ENCODE data around the gene SWAP70.

DNA sequence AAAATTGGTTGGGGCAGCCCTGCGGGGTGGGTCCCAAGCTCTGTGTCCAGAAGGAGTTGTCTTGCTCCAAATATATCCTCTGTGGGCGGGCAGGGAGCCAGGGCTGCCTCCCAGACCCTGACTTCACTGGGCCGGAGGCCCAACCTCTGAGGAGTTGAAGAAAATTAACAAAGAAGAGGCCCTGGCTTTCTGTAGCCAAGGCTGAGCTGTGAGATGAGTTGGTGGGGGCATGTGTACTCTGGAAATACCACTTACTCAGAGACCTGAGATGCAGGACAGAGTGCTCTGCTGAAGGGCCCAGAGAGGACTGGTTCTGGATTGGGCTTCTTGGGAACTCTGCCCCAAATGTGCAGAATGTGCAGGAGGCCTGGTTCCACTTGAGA, 96.3 kb downstream of the SWAP70 start:
- TF ChIP-seq, protein P1, sequence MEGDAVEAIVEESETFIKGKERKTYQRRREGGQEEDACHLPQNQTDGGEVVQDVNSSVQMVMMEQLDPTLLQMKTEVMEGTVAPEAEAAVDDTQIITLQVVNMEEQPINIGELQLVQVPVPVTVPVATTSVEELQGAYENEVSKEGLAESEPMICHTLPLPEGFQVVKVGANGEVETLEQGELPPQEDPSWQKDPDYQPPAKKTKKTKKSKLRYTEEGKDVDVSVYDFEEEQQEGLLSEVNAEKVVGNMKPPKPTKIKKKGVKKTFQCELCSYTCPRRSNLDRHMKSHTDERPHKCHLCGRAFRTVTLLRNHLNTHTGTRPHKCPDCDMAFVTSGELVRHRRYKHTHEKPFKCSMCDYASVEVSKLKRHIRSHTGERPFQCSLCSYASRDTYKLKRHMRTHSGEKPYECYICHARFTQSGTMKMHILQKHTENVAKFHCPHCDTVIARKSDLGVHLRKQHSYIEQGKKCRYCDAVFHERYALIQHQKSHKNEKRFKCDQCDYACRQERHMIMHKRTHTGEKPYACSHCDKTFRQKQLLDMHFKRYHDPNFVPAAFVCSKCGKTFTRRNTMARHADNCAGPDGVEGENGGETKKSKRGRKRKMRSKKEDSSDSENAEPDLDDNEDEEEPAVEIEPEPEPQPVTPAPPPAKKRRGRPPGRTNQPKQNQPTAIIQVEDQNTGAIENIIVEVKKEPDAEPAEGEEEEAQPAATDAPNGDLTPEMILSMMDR (IDR thresholded peaks at IDR 0.05; ENCODE audit: control extremely low read depth in 1 of 3, insufficient read depth in 1 of 3, low read depth in 1 of 3, low read length in 3 of 3) = no peak
- TF ChIP-seq POLR2AphosphoS5 (IDR thresholded peaks at IDR 0.05; ENCODE audit: low read depth, low read length) = no peak
- TF ChIP-seq RAD21 (IDR thresholded peaks at IDR 0.05 in 1 of 2, conservative IDR thresholded peaks at IDR 0.05 in 1 of 2; ENCODE audit: low read depth in 2 of 2, low read length in 2 of 2) = no peak
- no peak for TF ChIP-seq TAF1 (IDR thresholded peaks at IDR 0.05; ENCODE audit: low read depth, low read length)
- TF ChIP-seq FOSL1 (IDR thresholded peaks at IDR 0.05; ENCODE audit: insufficient read depth, low read depth, low read length) = no peak
- no peak for TF ChIP-seq POLR2A (IDR thresholded peaks at IDR 0.05; ENCODE audit: control extremely low read depth in 1 of 2, low read depth in 2 of 2, low read length in 2 of 2)
- no peak for TF ChIP-seq CBX5 (IDR thresholded peaks at IDR 0.05; ENCODE audit: low read depth, low read length)
- no peak for TF ChIP-seq SAP30 (IDR thresholded peaks at IDR 0.05; ENCODE audit: insufficient read depth, insufficient replicate concordance, low read length)
- no peak for TF ChIP-seq JUND (IDR thresholded peaks at IDR 0.05; ENCODE audit: low read length)
- TF ChIP-seq GTF2F1 (IDR thresholded peaks at IDR 0.05; ENCODE audit: borderline replicate concordance, low read depth, low read length) = no peak
- TF ChIP-seq ASH2L (IDR thresholded peaks at IDR 0.05; ENCODE audit: low read length) = no peak
- no peak for TF ChIP-seq NANOG (IDR thresholded peaks at IDR 0.05; ENCODE audit: insufficient read depth, low read depth, low read length, poor library complexity, severe bottlenecking)
- TF ChIP-seq SP1 (IDR thresholded peaks at IDR 0.05; ENCODE audit: low read depth, low read length) = no peak
- no peak for TF ChIP-seq TEAD4 (IDR thresholded peaks at IDR 0.05; ENCODE audit: low read depth, low read length)
